ENCODE data around the gene ASB4.

DNA sequence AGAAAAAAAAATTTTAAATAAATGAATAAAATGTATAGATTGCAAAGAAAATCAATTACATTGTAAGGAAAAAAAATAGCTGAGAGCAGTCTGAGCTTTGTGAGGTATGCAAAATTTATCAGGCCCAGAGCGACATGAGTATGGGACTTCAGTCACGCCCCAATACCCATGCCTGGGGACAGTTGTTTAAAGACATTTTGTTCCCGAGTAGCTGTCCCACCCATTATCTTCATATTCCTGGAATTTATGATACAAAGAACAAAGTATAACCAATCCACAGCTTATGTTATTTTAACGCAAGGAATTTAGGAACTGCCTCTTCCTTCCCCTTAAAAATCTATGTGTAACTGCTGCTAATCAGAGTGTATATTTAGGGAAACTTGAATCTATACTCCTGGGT, 49.3 kb upstream of the ASB4 start:
- TF ChIP-seq, protein P1, sequence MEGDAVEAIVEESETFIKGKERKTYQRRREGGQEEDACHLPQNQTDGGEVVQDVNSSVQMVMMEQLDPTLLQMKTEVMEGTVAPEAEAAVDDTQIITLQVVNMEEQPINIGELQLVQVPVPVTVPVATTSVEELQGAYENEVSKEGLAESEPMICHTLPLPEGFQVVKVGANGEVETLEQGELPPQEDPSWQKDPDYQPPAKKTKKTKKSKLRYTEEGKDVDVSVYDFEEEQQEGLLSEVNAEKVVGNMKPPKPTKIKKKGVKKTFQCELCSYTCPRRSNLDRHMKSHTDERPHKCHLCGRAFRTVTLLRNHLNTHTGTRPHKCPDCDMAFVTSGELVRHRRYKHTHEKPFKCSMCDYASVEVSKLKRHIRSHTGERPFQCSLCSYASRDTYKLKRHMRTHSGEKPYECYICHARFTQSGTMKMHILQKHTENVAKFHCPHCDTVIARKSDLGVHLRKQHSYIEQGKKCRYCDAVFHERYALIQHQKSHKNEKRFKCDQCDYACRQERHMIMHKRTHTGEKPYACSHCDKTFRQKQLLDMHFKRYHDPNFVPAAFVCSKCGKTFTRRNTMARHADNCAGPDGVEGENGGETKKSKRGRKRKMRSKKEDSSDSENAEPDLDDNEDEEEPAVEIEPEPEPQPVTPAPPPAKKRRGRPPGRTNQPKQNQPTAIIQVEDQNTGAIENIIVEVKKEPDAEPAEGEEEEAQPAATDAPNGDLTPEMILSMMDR (conservative IDR thresholded peaks at IDR 0.05) = no peak
- no peak for TF ChIP-seq ZFX (IDR thresholded peaks at IDR 0.05)

Data from C4-2B (cell line).